Activated CD4-positive, alpha-beta T cell treated with anti-CD3 and anti-CD28 coated beads, Interleukin-2, Interleukin-4, amounts not matched to agents 100 ng/mL and 50 ng/mL, durations not matched to agents 16 hours and 8 hours (primary cell): ENCODE results near the gene MCU.
"Not testable (repeated sequence)": the region's sequence is repeated elsewhere in the genome, so short reads cannot be mapped to it uniquely, and the experiment has no call there.

Experiments
- DNase-seq: peaks from one replicate; pipeline ENCODE4 v3.0.0-alpha.2; 2020; ENCODE audit warnings: low spot score

Gene MCU

GRCh38 chr10:72903941-72904446 lies 212.1 kb downstream of the MCU start:
- not testable (repeated sequence) for DNase-seq

GRCh38 chr10:72904806-72905205 lies 212.9 kb downstream of the MCU start:
- DNase-seq, result no peak

- DNase-seq, result no peak
These were observed 214.5 kb downstream of the MCU start for GRCh38 chr10:72906446-72906845.

GRCh38 chr10:72910705-72911104 lies 218.8 kb downstream of the MCU start:
- no peak for DNase-seq

GRCh38 chr10:72911758-72912157 lies 219.8 kb downstream of the MCU start:
- DNase-seq, result no peak

GRCh38 chr10:72912736-72913135 lies 220.8 kb downstream of the MCU start:
- no peak for DNase-seq

GRCh38 chr10:72913287-72913686 lies 221.3 kb downstream of the MCU start:
- DNase-seq, result no peak

- not testable (repeated sequence) for DNase-seq
These were observed 225.3 kb downstream of the MCU start for GRCh38 chr10:72917201-72917600.

GRCh38 chr10:72917803-72918332 lies 225.9 kb downstream of the MCU start:
- not testable (repeated sequence) for DNase-seq

- DNase-seq, result no peak
These were observed 226.4 kb downstream of the MCU start for GRCh38 chr10:72918352-72918751.

- DNase-seq, result not testable (repeated sequence)
These were observed 229.3 kb downstream of the MCU start for GRCh38 chr10:72921147-72921683.

- DNase-seq, result no peak
These were observed 232.4 kb downstream of the MCU start for GRCh38 chr10:72924351-72924750.

GRCh38 chr10:72925951-72926465 lies 234.1 kb downstream of the MCU start:
- DNase-seq, result no peak

- DNase-seq, result no peak
These were observed 235.5 kb downstream of the MCU start for GRCh38 chr10:72927485-72927884.

- no peak for DNase-seq
These were observed 236.9 kb downstream of the MCU start for GRCh38 chr10:72928798-72929197.

GRCh38 chr10:72930276-72930675 lies 238.3 kb downstream of the MCU start:
- DNase-seq, result no peak

- DNase-seq, result no peak
These were observed 240.5 kb downstream of the MCU start for GRCh38 chr10:72932259-72933015.

GRCh38 chr10:72935361-72935760 lies 243.4 kb downstream of the MCU start:
- DNase-seq, result no peak
